BLaER1 treated with 17β-estradiol and CSF1 and Interleukin-3, amounts not matched to agents 10 nM and 100 nM (cell line): ENCODE measurements around the gene IGHMBP2.

Experiments used
- H3K27ac ChIP-seq, 11 experiments: shearing (Covaris generic); formaldehyde crosslinking; 2 replicates each; pipeline ENCODE4 v1.8.1; 2022
- H3K27me3 ChIP-seq, 11 experiments: shearing (Covaris generic); formaldehyde crosslinking; 2 replicates each; pipeline ENCODE4 v1.8.1; 2022
- H3K36me3 ChIP-seq, 11 experiments: shearing (Covaris generic); formaldehyde crosslinking; 2 replicates each; pipeline ENCODE4 v1.8.1; 2022
- H3K4me1 ChIP-seq, 10 experiments: shearing (Covaris generic); formaldehyde crosslinking; 2 replicates each; pipeline ENCODE4 v1.8.1; 2022
- H3K4me2 ChIP-seq, 11 experiments: shearing (Covaris generic); formaldehyde crosslinking; 2 replicates each; pipeline ENCODE4 v1.8.1; 2022
- H3K4me3 ChIP-seq, 10 experiments: shearing (Covaris generic); formaldehyde crosslinking; 2 replicates each; pipeline ENCODE4 v1.8.1; 2022
- H3K9ac ChIP-seq, 11 experiments: shearing (Covaris generic); formaldehyde crosslinking; 2 replicates each; pipeline ENCODE4 v1.8.1; 2022
- H3K9me3 ChIP-seq, 11 experiments: shearing (Covaris generic); formaldehyde crosslinking; replicated peaks in 1 of 11; 2 replicates each; pipeline ENCODE4 v1.8.1; 2022
- H4K20me1 ChIP-seq, 11 experiments: shearing (Covaris generic); formaldehyde crosslinking; 2 replicates each; pipeline ENCODE4 v1.8.1; 2022
- Cebpa-rat ChIP-seq, 11 experiments: shearing (Covaris generic); IDR thresholded peaks; 2 replicates each; pipeline ENCODE4 v1.8.1; 2022

IGHMBP2 gene

GRCh38 chr11:68956547-68957254, 53.0 kb downstream of the IGHMBP2 start:
- no peak for TF ChIP-seq Cebpa-rat (IDR thresholded peaks at IDR 0.05)
- Histone ChIP-seq H3K27ac (no peak overlapping the region), H3K9ac (no peak overlapping the region), H3K4me1 (peaks cover 8 to 11% (median 10%) of the 10 kb centered on the region in 10 experiments), H3K27me3 (no peaks in the 10 kb centered on the region), H3K9me3 (peaks cover 0 to 14% (median 3%) of the 10 kb centered on the region in 11 experiments; a peak in 6 of 22 replicates), H4K20me1 (no peaks in the 10 kb centered on the region; a peak in 1 of 22 replicates), H3K4me3 (no peak overlapping the region), H3K36me3 (no peaks in the 10 kb centered on the region), H3K4me2 (peak overlapping the region in 1 of 11 experiments; percentile 21; a peak in 1 of 22 replicates)

GRCh38 chr11:68958211-68958610, 54.5 kb downstream of the IGHMBP2 start:
- no peak overlapping the region for H3K4me3 ChIP-seq
- peaks cover 8 to 15% (median 10%) of the 10 kb centered on the region in 10 experiments for H3K4me1 ChIP-seq
- no peaks in the 10 kb centered on the region for H3K27me3 ChIP-seq

GRCh38 chr11:68959465-68960293, 56.0 kb downstream of the IGHMBP2 start:
- no peak for TF ChIP-seq Cebpa-rat (IDR thresholded peaks at IDR 0.05)
- peaks cover 8 to 15% (median 10%) of the 10 kb centered on the region in 10 experiments for H3K4me1 ChIP-seq
- H3K27me3 ChIP-seq: no peaks in the 10 kb centered on the region
- no peaks in the 10 kb centered on the region; a peak in 1 of 22 replicates for H4K20me1 ChIP-seq
- H3K9me3 ChIP-seq: peaks cover 3 to 27% (median 18%) of the 10 kb centered on the region in 11 experiments; a peak in 19 of 22 replicates
- H3K36me3 ChIP-seq: no peaks in the 10 kb centered on the region
- no peak overlapping the region for H3K4me3 ChIP-seq
- no peak overlapping the region for H3K27ac ChIP-seq
- no peak overlapping the region for H3K4me2 ChIP-seq
- H3K9ac ChIP-seq: no peak overlapping the region

More at GRCh38 chr11:68958211-68958610, 54.5 kb downstream of the IGHMBP2 start:
- Histone ChIP-seq H3K9me3 (peaks cover 0 to 14% (median 5%) of the 10 kb centered on the region in 11 experiments; a peak in 9 of 22 replicates), H3K27ac (no peak overlapping the region), H3K36me3 (no peaks in the 10 kb centered on the region), H3K9ac (no peak overlapping the region), H3K4me2 (no peak overlapping the region), H4K20me1 (no peaks in the 10 kb centered on the region; a peak in 1 of 22 replicates)
- TF ChIP-seq Cebpa-rat (IDR thresholded peaks at IDR 0.05): no peak

- no peak for TF ChIP-seq Cebpa-rat (IDR thresholded peaks at IDR 0.05)
- H3K9me3 ChIP-seq: peaks cover 3 to 34% (median 18%) of the 10 kb centered on the region in 11 experiments; a peak in 19 of 22 replicates
- no peak overlapping the region for H3K9ac ChIP-seq
These were observed 56.8 kb downstream of the IGHMBP2 start for GRCh38 chr11:68960294-68961071.

GRCh38 chr11:68961245-68961644, 57.6 kb downstream of the IGHMBP2 start:
- H3K4me2 ChIP-seq: no peak overlapping the region
- no peak overlapping the region for H3K4me3 ChIP-seq
- H4K20me1 ChIP-seq: no peaks in the 10 kb centered on the region; a peak in 1 of 22 replicates
- H3K9me3 ChIP-seq: peaks cover 3 to 34% (median 18%) of the 10 kb centered on the region in 11 experiments; a peak in 19 of 22 replicates
- peaks cover 0 to 5% (median 0%) of the 10 kb centered on the region in 10 experiments; a peak in 4 of 20 replicates for H3K4me1 ChIP-seq
- H3K36me3 ChIP-seq: no peaks in the 10 kb centered on the region
- no peak for TF ChIP-seq Cebpa-rat (IDR thresholded peaks at IDR 0.05)
- no peak overlapping the region for H3K9ac ChIP-seq
- no peak overlapping the region for H3K27ac ChIP-seq
- H3K27me3 ChIP-seq: no peaks in the 10 kb centered on the region

More at GRCh38 chr11:68960294-68961071, 56.8 kb downstream of the IGHMBP2 start:
- no peak overlapping the region for H3K4me3 ChIP-seq
- peaks cover 2 to 8% (median 2%) of the 10 kb centered on the region in 10 experiments for H3K4me1 ChIP-seq
- H3K36me3 ChIP-seq: no peaks in the 10 kb centered on the region
- H3K27ac ChIP-seq: no peak overlapping the region
- H3K4me2 ChIP-seq: no peak overlapping the region
- no peaks in the 10 kb centered on the region; a peak in 1 of 22 replicates for H4K20me1 ChIP-seq
- no peaks in the 10 kb centered on the region for H3K27me3 ChIP-seq

- no peak overlapping the region for H3K4me3 ChIP-seq
- H3K9ac ChIP-seq: no peak overlapping the region
- H4K20me1 ChIP-seq: no peaks in the 10 kb centered on the region; a peak in 1 of 22 replicates
- H3K4me2 ChIP-seq: peak overlapping the region in 4 of 11 experiments; percentile 2 to 36 (median 22); a peak in 3 of 22 replicates
- no peak overlapping the region for H3K27ac ChIP-seq
- H3K9me3 ChIP-seq: peaks cover 3 to 32% (median 18%) of the 10 kb centered on the region in 11 experiments; a peak in 19 of 22 replicates
- H3K4me1 ChIP-seq: peaks cover 0 to 5% (median 0%) of the 10 kb centered on the region in 10 experiments; a peak in 3 of 20 replicates
- TF ChIP-seq Cebpa-rat (IDR thresholded peaks at IDR 0.05): no peak
- H3K27me3 ChIP-seq: no peaks in the 10 kb centered on the region
- H3K36me3 ChIP-seq: no peaks in the 10 kb centered on the region
These were observed 59.0 kb downstream of the IGHMBP2 start for GRCh38 chr11:68962527-68963250.

- H4K20me1 ChIP-seq: no peaks in the 10 kb centered on the region; a peak in 1 of 22 replicates
- no peak for TF ChIP-seq Cebpa-rat (IDR thresholded peaks at IDR 0.05)
- peaks cover 0 to 26% (median 14%) of the 10 kb centered on the region in 11 experiments; a peak in 17 of 22 replicates for H3K9me3 ChIP-seq
- no peak overlapping the region for H3K9ac ChIP-seq
- H3K27ac ChIP-seq: no peak overlapping the region
- no peaks in the 10 kb centered on the region for H3K36me3 ChIP-seq
- no peaks in the 10 kb centered on the region for H3K27me3 ChIP-seq
- peaks cover 0 to 5% (median 0%) of the 10 kb centered on the region in 10 experiments; a peak in 3 of 20 replicates for H3K4me1 ChIP-seq
- no peak overlapping the region for H3K4me3 ChIP-seq
- H3K4me2 ChIP-seq: no peak overlapping the region
These were observed 60.1 kb downstream of the IGHMBP2 start for GRCh38 chr11:68963779-68964178.
